HUES48 (cell line): ENCODE results near the gene MTO1.
"Not testable (repeated sequence)": the region's sequence is repeated elsewhere in the genome, so short reads cannot be mapped to it uniquely, and the experiment has no call there.

Experiments
- H3K27ac ChIP-seq: one replicate; pipeline ENCODE4 v1.7.0; 2013; ENCODE audit warnings: low read depth, low read length, inconsistent platforms
- H3K27me3 ChIP-seq: 2 replicates; pipeline ENCODE4 v1.6.1; 2013; ENCODE audit warnings: mild to moderate bottlenecking, low read length; ENCODE audit not compliant: control insufficient read depth, insufficient read depth
- H3K36me3 ChIP-seq: 2 replicates; pipeline ENCODE4 v1.6.1; 2013; ENCODE audit warnings: low read length; ENCODE audit not compliant: control insufficient read depth, insufficient read depth
- H3K4me1 ChIP-seq: 2 replicates; pipeline ENCODE4 v1.6.1; 2013; ENCODE audit warnings: mild to moderate bottlenecking, low read length; ENCODE audit not compliant: control insufficient read depth, insufficient read depth
- H3K4me3 ChIP-seq: 2 replicates; pipeline ENCODE4 v1.5.1; 2013; ENCODE audit warnings: mild to moderate bottlenecking, low read depth, low read length
- H3K9ac ChIP-seq: 2 replicates; pipeline ENCODE4 v1.6.1; 2013; ENCODE audit warnings: mild to moderate bottlenecking, low read depth, low read length, moderate library complexity
- H3K9me3 ChIP-seq: 2 replicates; pipeline ENCODE4 v1.6.1; 2013; ENCODE audit warnings: low read length; ENCODE audit not compliant: control insufficient read depth, insufficient read depth

The MTO1 gene

GRCh38 chr6:73461537-73462350 is at the start of gene MTO1:
Gene MTO1 (plus strand): TSS chr6:73461737. CDS start chr6:73461855, 118 bp downstream.
- Histone ChIP-seq H3K4me3 (peak within 1 kb of the TSS; percentile 94), H3K27me3 (no peaks in the 10 kb centered on the region), H3K36me3 (peaks cover 14% of the 10 kb centered on the region), H3K9ac (peak within 1 kb of the TSS; percentile 91), H3K9me3 (no peaks in the 10 kb centered on the region), H3K4me1 (no peaks in the 10 kb centered on the region), H3K27ac (peak within 1 kb of the TSS; percentile 81)

- Histone ChIP-seq H3K4me3 (no peak overlapping the region), H3K9me3 (no peaks in the 10 kb centered on the region), H3K36me3 (no peaks in the 10 kb centered on the region), H3K27me3 (no peaks in the 10 kb centered on the region), H3K27ac (no peak overlapping the region), H3K4me1 (no peaks in the 10 kb centered on the region), H3K9ac (no peak overlapping the region)
Observed at GRCh38 chr6:73413102-73413501, 48.4 kb upstream of the MTO1 start.

- Histone ChIP-seq H3K9me3 (no peaks in the 10 kb centered on the region), H3K4me1 (no peaks in the 10 kb centered on the region), H3K4me3 (no peak overlapping the region)
Observed at GRCh38 chr6:73418081-73418741, 43.3 kb upstream of the MTO1 start.

GRCh38 chr6:73421534-73421933 is 40.0 kb upstream of the MTO1 start:
- no peaks in the 10 kb centered on the region for H3K4me1 ChIP-seq
- H3K27me3 ChIP-seq: no peaks in the 10 kb centered on the region
- no peak overlapping the region for H3K4me3 ChIP-seq
- H3K9me3 ChIP-seq: no peaks in the 10 kb centered on the region
- 0 out of 2 replicates have a peak, but pooled peaks cover 4% of the 10 kb centered on the region for H3K36me3 ChIP-seq
- H3K9ac ChIP-seq: no peak overlapping the region
- no peak overlapping the region for H3K27ac ChIP-seq

More at GRCh38 chr6:73418081-73418741, 43.3 kb upstream of the MTO1 start:
- no peak overlapping the region for H3K9ac ChIP-seq
- H3K27ac ChIP-seq: no peak overlapping the region
- H3K36me3 ChIP-seq: no peaks in the 10 kb centered on the region
- no peaks in the 10 kb centered on the region for H3K27me3 ChIP-seq

GRCh38 chr6:73435236-73435635 is 26.3 kb upstream of the MTO1 start:
- peaks cover 11% of the 10 kb centered on the region; the same call in 1 of the 2 replicates for H3K36me3 ChIP-seq

GRCh38 chr6:73443555-73443954 is 18.0 kb upstream of the MTO1 start:
- H3K9ac ChIP-seq: no peak overlapping the region
- no peaks in the 10 kb centered on the region for H3K9me3 ChIP-seq
- no peak overlapping the region for H3K27ac ChIP-seq
- H3K4me3 ChIP-seq: no peak overlapping the region
- no peaks in the 10 kb centered on the region for H3K4me1 ChIP-seq
- H3K36me3 ChIP-seq: peaks cover 19% of the 10 kb centered on the region; the same call in 1 of the 2 replicates
- H3K27me3 ChIP-seq: no peaks in the 10 kb centered on the region

More at GRCh38 chr6:73435236-73435635, 26.3 kb upstream of the MTO1 start:
- Histone ChIP-seq H3K4me3 (no peak overlapping the region), H3K27me3 (no peaks in the 10 kb centered on the region), H3K4me1 (no peaks in the 10 kb centered on the region), H3K9me3 (no peaks in the 10 kb centered on the region), H3K27ac (no peak overlapping the region), H3K9ac (no peak overlapping the region)

- Histone ChIP-seq H3K4me3 (peak overlapping the region; percentile 53), H3K9ac (peak overlapping the region; percentile 55), H3K27ac (no peak overlapping the region)
Observed at GRCh38 chr6:73451223-73452106, 10.1 kb upstream of the MTO1 start.

GRCh38 chr6:73452107-73452461 is 9.5 kb upstream of the MTO1 start, which contains the start of gene CGAS:
Gene CGAS (minus strand): TSS chr6:73452297. CDS start chr6:73452181, 116 bp downstream.
- Histone ChIP-seq H3K9ac (peak within 1 kb of the TSS; percentile 55), H3K9me3 (no peaks in the 10 kb centered on the region), H3K27me3 (peaks cover 10% of the 10 kb centered on the region), H3K4me1 (0 out of 2 replicates have a peak, but pooled peaks cover 5% of the 10 kb centered on the region), H3K4me3 (peak within 1 kb of the TSS; percentile 53), H3K36me3 (no peaks in the 10 kb centered on the region), H3K27ac (no peak within 1 kb of the TSS)

More at GRCh38 chr6:73451223-73452106, 10.1 kb upstream of the MTO1 start:
- Histone ChIP-seq H3K36me3 (no peaks in the 10 kb centered on the region), H3K4me1 (0 out of 2 replicates have a peak, but pooled peaks cover 5% of the 10 kb centered on the region), H3K9me3 (no peaks in the 10 kb centered on the region), H3K27me3 (peaks cover 10% of the 10 kb centered on the region)

GRCh38 chr6:73455865-73456629 is 5.5 kb upstream of the MTO1 start:
- 0 out of 2 replicates have a peak, but pooled peaks cover 4% of the 10 kb centered on the region for H3K4me1 ChIP-seq
- H3K9me3 ChIP-seq: no peaks in the 10 kb centered on the region
- no peaks in the 10 kb centered on the region for H3K36me3 ChIP-seq
- no peak overlapping the region for H3K27ac ChIP-seq
- no peak overlapping the region for H3K4me3 ChIP-seq
- H3K27me3 ChIP-seq: peaks cover 8% of the 10 kb centered on the region
- no peak overlapping the region for H3K9ac ChIP-seq

GRCh38 chr6:73459474-73459873 is 2.1 kb upstream of the MTO1 start:
- not testable (repeated sequence) for H3K36me3 ChIP-seq, H3K9me3 ChIP-seq, H3K27ac ChIP-seq, H3K27me3 ChIP-seq, H3K9ac ChIP-seq, H3K4me1 ChIP-seq, H3K4me3 ChIP-seq
